Right lobe of liver (tissue), 6 donors: ENCODE measurements around the gene ARHGAP25. TPM values are rescaled to one million over a fixed set of nuclear protein-coding genes. Genes with fewer than 3 reads are reported as not detected.
A peak's percentile ranks its signal among the peaks of the same experiment; 100 is the strongest.

Experiments used
- ATAC-seq, 4 donors: fragments of 200-7000 bp; cut with Tn5 transposase; one replicate each; pipeline ENCODE4 v1.9.1; 2020; ENCODE audit warnings: mild to moderate bottlenecking in 4 of 4, moderate library complexity in 4 of 4
- DNase-seq, 3 donors: peaks; one replicate each; pipeline ENCODE4 v3.0.0-alpha.2; 2020
- H3K27ac ChIP-seq, 3 donors: fragments of 200-600 bp; one replicate each; pipeline ENCODE4 v1.8.0; 2022
- H3K27me3 ChIP-seq, 2 donors: fragments of 200-600 bp; one replicate each; pipeline ENCODE4 v1.8.0; 2022
- H3K36me3 ChIP-seq, 4 donors: fragments of 200-600 bp; sonication (generic) in 1 of 4; one replicate each; pipeline versions ENCODE4 v1.5.1 to v1.8.0; 2017 to 2022; ENCODE audit warnings: control low read depth in 1 of 4
- H3K4me1 ChIP-seq, 4 donors: fragments of 200-600 bp; sonication (generic) in 1 of 4; one replicate each; pipeline versions ENCODE4 v1.5.1 to v1.8.0; 2017 to 2022; ENCODE audit warnings: control low read depth in 1 of 4
- H3K4me3 ChIP-seq, 3 donors: fragments of 200-600 bp; one replicate each; pipeline ENCODE4 v1.8.0; 2022
- H3K9me3 ChIP-seq, 4 donors: fragments of 200-600 bp; sonication (generic) in 1 of 4; one replicate each; pipeline versions ENCODE4 v1.5.1 to v1.8.0; 2017 to 2022; ENCODE audit warnings: control low read depth in 1 of 4
- CTCF ChIP-seq, 4 donors: fragments of 200-600 bp in 3 of 4; fragments of 450-650 bp in 1 of 4; IDR thresholded peaks; one replicate each; pipeline versions ENCODE4 v1.5.1 to v1.8.0; 2016 to 2022; ENCODE audit warnings: antibody characterized with exemption in 4 of 4, mild to moderate bottlenecking in 2 of 4
- POLR2A ChIP-seq: fragments of 450-650 bp; IDR thresholded peaks from one replicate; pipeline ENCODE4 v1.6.1; 2017; ENCODE audit warnings: antibody characterized with exemption, mild to moderate bottlenecking
- WGBS: methylation state at CpG from one replicate; pipeline ENCODE4 v1.1.6; 2018; ENCODE audit warnings: low coverage, low lambda C conversion rate; ENCODE audit not compliant: insufficient coverage; ENCODE audit errors: missing lambda C conversion rate; 5-methylcytosine and 5-hydroxymethylcytosine counted together
- intact Hi-C, 2 donors: fragments of 100-400 bp; cut with DNase I; formaldehyde crosslinking; loops; one replicate each; pipeline versions ENCODE4 v1.11.2 to v1.14.1; 2022
- total RNA-seq, 6 experiments: library from RNA; depleted of rRNA in 2 of 6; stranded (reverse); fragments of >200 nt in 2 of 6; fragmentation: NEBNext Ultra II Directional in 3 of 6; extraction: Animal tissue kit (Norgen Biotek cat#: 25700) in 3 of 6; gene quantifications; one replicate each; pipeline versions ENCODE4 v1.1.0 to v1.2.4, GENCODE V29; 2016 to 2023
- donor health status: DM: no; HTN: yes; CAD: no.
- donor health status: DM: no; HTN: no; CAD: no.
- donor health status: DM: no; HTN: no; CAD: no.
- donor health status: DM: no; HTN: yes; CAD: no.
- donor health status: DM: no; HTN: yes; CAD: no.

Gene ARHGAP25
- total RNA-seq, 6 experiments from 2014 or later: 3.3 to 9.8 (median 5.0) TPM

GRCh38 chr2:68764806-68765311 is 30.2 kb downstream of the ARHGAP25 start:
- no peaks in the 10 kb centered on the region for H3K36me3 ChIP-seq
- H3K4me1 ChIP-seq: peaks cover 0 to 5% (median 0%) of the 10 kb centered on the region in 4 donors
- TF ChIP-seq POLR2A (no peak), CTCF (IDR thresholded peaks at IDR 0.05) (no peak)
- DNase-seq (no peak), ATAC-seq (peak in 2 of 4 donors; percentile 9 to 28)
- 58% methylated on average over 5 of the region's 5 CpGs for WGBS
- no peak overlapping the region for H3K4me3 ChIP-seq
- H3K27me3 ChIP-seq: no peaks in the 10 kb centered on the region
- intact Hi-C loops: no loop called here
- H3K27ac ChIP-seq: peak overlapping the region in 2 of 3 donors; percentile 69 to 76
- no peaks in the 10 kb centered on the region for H3K9me3 ChIP-seq

GRCh38 chr2:68765739-68766375 is 31.2 kb downstream of the ARHGAP25 start:
- DNase-seq (no peak), ATAC-seq (no peak)
- Histone ChIP-seq H3K4me3 (no peak overlapping the region), H3K27ac (peak overlapping the region; percentile 8 to 69 (median 23)), H3K27me3 (no peaks in the 10 kb centered on the region), H3K4me1 (peaks cover 0 to 14% (median 0%) of the 10 kb centered on the region in 4 donors), H3K9me3 (no peaks in the 10 kb centered on the region), H3K36me3 (no peaks in the 10 kb centered on the region)
- intact Hi-C loops: no loop called here
- TF ChIP-seq POLR2A: no peak
- 39% methylated on average over 4 of the region's 4 CpGs for whole genome bisulfite sequencing

- intact Hi-C loops: no loop called here
- peak; percentile 68 to 74 (median 69) for ATAC-seq
- H3K27me3 ChIP-seq: no peaks in the 10 kb centered on the region
- no peaks in the 10 kb centered on the region for H3K9me3 ChIP-seq
- H3K27ac ChIP-seq: peak overlapping the region; percentile 25 to 69 (median 30)
- TF ChIP-seq CTCF (IDR thresholded peaks at IDR 0.05): no peak
- no peak for TF ChIP-seq POLR2A
- H3K4me1 ChIP-seq: peaks cover 0 to 15% (median 0%) of the 10 kb centered on the region in 4 donors
- H3K4me3 ChIP-seq: no peak overlapping the region
- H3K36me3 ChIP-seq: no peaks in the 10 kb centered on the region
- 21% methylated on average over 5 of the region's 5 CpGs for WGBS
- peak; percentile 33 to 61 (median 59) for DNase-seq
Measured at GRCh38 chr2:68766376-68766845, 31.8 kb downstream of the ARHGAP25 start.

GRCh38 chr2:68767031-68767961 is 32.7 kb downstream of the ARHGAP25 start:
- H3K4me1 ChIP-seq: peaks cover 0 to 15% (median 0%) of the 10 kb centered on the region in 4 donors
- peak in 2 of 4 donors; percentile 10 to 25 for ATAC-seq
- no peak overlapping the region for H3K4me3 ChIP-seq
- no peaks in the 10 kb centered on the region for H3K27me3 ChIP-seq
- WGBS: 50% methylated on average over 6 of the region's 19 CpGs
- no peaks in the 10 kb centered on the region for H3K36me3 ChIP-seq
- H3K9me3 ChIP-seq: no peaks in the 10 kb centered on the region
- H3K27ac ChIP-seq: peak overlapping the region; percentile 25 to 34 (median 30)
- no peak for DNase-seq
- intact Hi-C loops: no loop called here
- no peak for TF ChIP-seq CTCF (IDR thresholded peaks at IDR 0.05)
- no peak for TF ChIP-seq POLR2A
